Measurements from ENCODE around the gene ELF4. TPM values are rescaled to one million over a fixed set of nuclear protein-coding genes. Genes with fewer than 3 reads are reported as not detected.

ELF4 gene
- total and polyA plus RNA-seq, 2 of the 4 experiments (the other 2 are of a cell fraction): 10.9 to 19.0 TPM

DNA sequence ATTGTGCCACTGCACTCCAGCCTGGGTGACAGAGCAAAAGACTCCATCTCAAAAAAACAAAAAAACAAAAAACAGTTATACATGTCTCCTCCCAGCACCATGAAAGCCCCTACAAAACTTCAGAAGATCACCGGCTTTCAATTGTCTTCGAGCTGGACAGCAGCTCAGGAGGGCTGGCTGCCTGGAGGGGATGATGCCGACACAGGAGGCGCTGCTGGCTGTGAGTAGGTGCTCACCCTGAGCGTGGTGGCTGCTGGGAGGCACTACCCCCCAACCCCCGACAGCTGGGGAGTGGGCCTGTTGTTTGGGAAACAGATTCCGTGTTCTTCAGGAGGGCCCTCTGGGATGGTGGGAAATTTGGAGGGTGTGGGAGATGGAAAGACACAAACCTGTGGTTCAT lies 6.9 kb upstream of the ELF4 start:
- 100% methylated on average over 1 of the region's 7 CpGs; no CpG with 5 or more reads in 1 of the 2 experiments for WGBS, 2 experiments (ENCODE audit: extremely low coverage in 2 of 2, insufficient read length in 1 of 2)
- H2BK120ac ChIP-seq (ENCODE audit: low read depth, low read length): no peak overlapping the region
- BruUV-seq (replicated peaks): no TSS peak
- in situ Hi-C loops (cut with MboI; ENCODE audit: low sequenced_read_pairs) (no loop called here), intact Hi-C loops (cut with micrococcal nuclease) (no loop called here), dilution Hi-C loops (cut with HindIII; ENCODE audit: low sequenced_read_pairs, unreplicated experiment) (no loop called here)
- H3K23ac ChIP-seq (ENCODE audit: low read depth, low read length): no peak overlapping the region
- H2AK5ac ChIP-seq (ENCODE audit: low read depth, low read length): no peak overlapping the region
- H3K4ac ChIP-seq (ENCODE audit: low read depth, low read length): no peak overlapping the region
- no peak overlapping the region for H3K9ac ChIP-seq (ENCODE audit: low read depth, low read length)
- ChIA-PET CTCF (interaction anchor here (1.0 kb wide), 1 partner anchor 40 kb away, joined by 3 read pairs; no protein-coding TSS in a partner anchor), POLR2A (ENCODE audit: unreplicated experiment) (no interaction called here)
- H3K36me3 ChIP-seq (ENCODE audit: control insufficient read depth, insufficient read depth, low read length): no peaks in the 10 kb centered on the region
- 0 out of 2 replicates have a peak, but pooled peaks cover 4% of the 10 kb centered on the region for H4K20me1 ChIP-seq (ENCODE audit: insufficient read depth, low read length)
- H2BK5ac ChIP-seq (ENCODE audit: low read depth, low read length, poor library complexity, severe bottlenecking): no peak overlapping the region
- H4K8ac ChIP-seq (ENCODE audit: low read depth in 2 of 2, low read length in 2 of 2): no peak overlapping the region
- no peak overlapping the region for H2BK15ac ChIP-seq (ENCODE audit: low read depth, low read length)
- no peaks in the 10 kb centered on the region for H3K9me3 ChIP-seq (ENCODE audit: control insufficient read depth, insufficient read depth, low read length)
- no peaks in the 10 kb centered on the region for H3K27me3 ChIP-seq (ENCODE audit: control insufficient read depth, insufficient read depth, low read length)
- H3K4me1 ChIP-seq (ENCODE audit: control insufficient read depth, insufficient read depth, low read length): peaks cover 15% of the 10 kb centered on the region
- TF ChIP-seq BHLHE40 (IDR thresholded peaks at IDR 0.05; ENCODE audit: low read depth, low read length) (no peak), RCOR1 (IDR thresholded peaks at IDR 0.05; ENCODE audit: insufficient replicate concordance, low read length) (no peak), CEBPB (IDR thresholded peaks at IDR 0.05; ENCODE audit: low read depth, low read length) (no peak), NFE2L2 (IDR thresholded peaks at IDR 0.05; ENCODE audit: low read depth, low read length) (no peak), FOS (IDR thresholded peaks at IDR 0.05; ENCODE audit: low read depth, low read length) (no peak), RFX5 (IDR thresholded peaks at IDR 0.05; ENCODE audit: low read depth, low read length) (no peak), MAFK (IDR thresholded peaks at IDR 0.05; ENCODE audit: low read depth, low read length) (no peak), MAZ (IDR thresholded peaks at IDR 0.05; ENCODE audit: borderline replicate concordance, low read depth, low read length) (no peak), SMC3 (IDR thresholded peaks at IDR 0.05; ENCODE audit: low read depth, low read length) (no peak), MXI1 (IDR thresholded peaks at IDR 0.05; ENCODE audit: borderline replicate concordance, low read depth, low read length) (no peak), CHD1 (IDR thresholded peaks at IDR 0.05; ENCODE audit: low read depth, low read length) (no peak), POLR2A (IDR thresholded peaks at IDR 0.05; ENCODE audit: low read depth, low read length) (no peak), RAD21 (IDR thresholded peaks at IDR 0.05; ENCODE audit: low read length) (no peak)
- TF ChIP-seq, protein P1, sequence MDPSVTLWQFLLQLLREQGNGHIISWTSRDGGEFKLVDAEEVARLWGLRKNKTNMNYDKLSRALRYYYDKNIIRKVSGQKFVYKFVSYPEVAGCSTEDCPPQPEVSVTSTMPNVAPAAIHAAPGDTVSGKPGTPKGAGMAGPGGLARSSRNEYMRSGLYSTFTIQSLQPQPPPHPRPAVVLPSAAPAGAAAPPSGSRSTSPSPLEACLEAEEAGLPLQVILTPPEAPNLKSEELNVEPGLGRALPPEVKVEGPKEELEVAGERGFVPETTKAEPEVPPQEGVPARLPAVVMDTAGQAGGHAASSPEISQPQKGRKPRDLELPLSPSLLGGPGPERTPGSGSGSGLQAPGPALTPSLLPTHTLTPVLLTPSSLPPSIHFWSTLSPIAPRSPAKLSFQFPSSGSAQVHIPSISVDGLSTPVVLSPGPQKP (IDR thresholded peaks at IDR 0.05; ENCODE audit: borderline replicate concordance, low read depth, low read length): no peak
- TF ChIP-seq, protein P2, sequence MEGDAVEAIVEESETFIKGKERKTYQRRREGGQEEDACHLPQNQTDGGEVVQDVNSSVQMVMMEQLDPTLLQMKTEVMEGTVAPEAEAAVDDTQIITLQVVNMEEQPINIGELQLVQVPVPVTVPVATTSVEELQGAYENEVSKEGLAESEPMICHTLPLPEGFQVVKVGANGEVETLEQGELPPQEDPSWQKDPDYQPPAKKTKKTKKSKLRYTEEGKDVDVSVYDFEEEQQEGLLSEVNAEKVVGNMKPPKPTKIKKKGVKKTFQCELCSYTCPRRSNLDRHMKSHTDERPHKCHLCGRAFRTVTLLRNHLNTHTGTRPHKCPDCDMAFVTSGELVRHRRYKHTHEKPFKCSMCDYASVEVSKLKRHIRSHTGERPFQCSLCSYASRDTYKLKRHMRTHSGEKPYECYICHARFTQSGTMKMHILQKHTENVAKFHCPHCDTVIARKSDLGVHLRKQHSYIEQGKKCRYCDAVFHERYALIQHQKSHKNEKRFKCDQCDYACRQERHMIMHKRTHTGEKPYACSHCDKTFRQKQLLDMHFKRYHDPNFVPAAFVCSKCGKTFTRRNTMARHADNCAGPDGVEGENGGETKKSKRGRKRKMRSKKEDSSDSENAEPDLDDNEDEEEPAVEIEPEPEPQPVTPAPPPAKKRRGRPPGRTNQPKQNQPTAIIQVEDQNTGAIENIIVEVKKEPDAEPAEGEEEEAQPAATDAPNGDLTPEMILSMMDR (conservative IDR thresholded peaks at IDR 0.05; ENCODE audit: low read depth, low read length): no peak
- TF ChIP-seq, protein P3, sequence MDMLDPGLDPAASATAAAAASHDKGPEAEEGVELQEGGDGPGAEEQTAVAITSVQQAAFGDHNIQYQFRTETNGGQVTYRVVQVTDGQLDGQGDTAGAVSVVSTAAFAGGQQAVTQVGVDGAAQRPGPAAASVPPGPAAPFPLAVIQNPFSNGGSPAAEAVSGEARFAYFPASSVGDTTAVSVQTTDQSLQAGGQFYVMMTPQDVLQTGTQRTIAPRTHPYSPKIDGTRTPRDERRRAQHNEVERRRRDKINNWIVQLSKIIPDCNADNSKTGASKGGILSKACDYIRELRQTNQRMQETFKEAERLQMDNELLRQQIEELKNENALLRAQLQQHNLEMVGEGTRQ (IDR thresholded peaks at IDR 0.05; ENCODE audit: low read depth, low read length): no peak
- H4K91ac ChIP-seq (ENCODE audit: insufficient read depth, low read depth, low read length): no peak overlapping the region
- no peak overlapping the region; the same call in 1 of the 2 replicates for H2BK20ac ChIP-seq (ENCODE audit: low read depth, low read length)
- H3K79me1 ChIP-seq (ENCODE audit: low read depth in 1 of 2, low read length in 2 of 2): peaks cover 0 to 11% of the 10 kb centered on the region in 2 experiments; a peak in 1 of 4 replicates
- H3K18ac ChIP-seq (ENCODE audit: low read depth, low read length): no peak overlapping the region
- H3K56ac ChIP-seq (ENCODE audit: extremely low read depth, insufficient read depth, low read length): no peak overlapping the region
- H3K4me3 ChIP-seq (ENCODE audit: insufficient read depth, low read depth, low read length): no peak overlapping the region
- H4K5ac ChIP-seq (ENCODE audit: low read depth, low read length): no peak overlapping the region
- no peak overlapping the region for H2AK9ac ChIP-seq (replicated peaks; ENCODE audit: low read depth, low read length, poor library complexity)
- no peak overlapping the region for H3K4me2 ChIP-seq (ENCODE audit: low read depth, low read length)
- H2AFZ ChIP-seq (replicated peaks; ENCODE audit: low read length, poor library complexity): no peak overlapping the region
- no peak overlapping the region for H3K27ac ChIP-seq (ENCODE audit: insufficient read depth, low read length)
- DNase-seq (no peak), ATAC-seq (ENCODE audit: low read depth) (no peak)
- H3K14ac ChIP-seq (replicated peaks; ENCODE audit: low read depth, low read length): no peak overlapping the region
- H3K9me1 ChIP-seq (ENCODE audit: insufficient read depth, low read length): no peaks in the 10 kb centered on the region; the same call in 1 of the 2 replicates
